ENCODE data around the gene JTB.

- no peak for TF ChIP-seq CTCF (IDR thresholded peaks at IDR 0.05)
- no peak for TF ChIP-seq EZH2 (IDR thresholded peaks at IDR 0.05; ENCODE audit: borderline replicate concordance, insufficient read depth, low read depth, low read length, poor library complexity, severe bottlenecking)
Measured at GRCh38 chr1:153958961-153959260, 18.6 kb downstream of the JTB start.
